Kidney (tissue), 14 donors: ENCODE results near the gene PAXX. TPM values are rescaled to one million over a fixed set of nuclear protein-coding genes. Genes with fewer than 3 reads are reported as not detected.

Experiments used
- DNase-seq, 5 donors: peaks; one replicate each; pipeline ENCODE4 v3.0.0-alpha.2; 2013 to 2020
- FAIRE-seq: peaks from 2 replicates; lab custom pipeline; 2012; peaks lifted over from hg19 to GRCh38; lab: Jason Lieb, UNC
- H3K27ac ChIP-seq, 2 donors: one replicate each; pipeline ENCODE4 v1.7.0; 2013; ENCODE audit warnings: low read depth in 2 of 2, low read length in 2 of 2, inconsistent platforms in 1 of 2
- H3K27me3 ChIP-seq: one replicate; pipeline ENCODE4 v1.7.1; 2013; ENCODE audit warnings: low read length, inconsistent platforms; ENCODE audit not compliant: control insufficient read depth, insufficient read depth
- H3K36me3 ChIP-seq, 3 donors: one replicate each; pipeline versions ENCODE4 v1.7.0 to v1.7.1; 2013; ENCODE audit warnings: low read length in 3 of 3, control low read depth in 1 of 3, inconsistent platforms in 1 of 3; ENCODE audit not compliant: insufficient read depth in 3 of 3, control insufficient read depth in 2 of 3
- H3K4me1 ChIP-seq, 3 donors: one replicate each; pipeline versions ENCODE4 v1.7.0 to v1.7.1; 2013; ENCODE audit warnings: low read length in 3 of 3, inconsistent platforms in 1 of 3, low read depth in 1 of 3; ENCODE audit not compliant: control insufficient read depth in 2 of 3, insufficient read depth in 2 of 3
- H3K4me3 ChIP-seq, 3 donors: one replicate each; pipeline versions ENCODE4 v1.7.0 to v1.8.1; 2013; ENCODE audit warnings: low read length in 3 of 3, control low read depth in 1 of 3, inconsistent platforms in 1 of 3
- H3K9ac ChIP-seq, 3 donors: one replicate each; pipeline versions ENCODE4 v1.7.0 to v1.7.1; 2013; ENCODE audit warnings: low read length in 3 of 3, control low read depth in 1 of 3, inconsistent platforms in 1 of 3
- H3K9me3 ChIP-seq, 3 donors: one replicate each; pipeline versions ENCODE4 v1.7.0 to v1.7.1; 2013; ENCODE audit warnings: low read length in 3 of 3, control low read depth in 1 of 3, inconsistent platforms in 1 of 3; ENCODE audit not compliant: control insufficient read depth in 2 of 3, insufficient read depth in 1 of 3
- intact Hi-C: fragments of 100-400 bp; cut with DNase I; formaldehyde crosslinking; loops from one replicate; pipeline ENCODE4 v1.11.1; 2022
- polyA plus RNA-seq: library from polyadenylated mRNA; stranded (reverse); fragments of 350-450 nt; fragmentation: Illumina TruSeq; extraction: RNeasy Lipid Tissue Mini Kit (QIAGEN cat#74804); gene quantifications from one replicate; pipeline ENCODE4 v1.2.3, GENCODE V29; 2014; ENCODE audit warnings: low read depth, low replicate concordance; ENCODE audit not compliant: insufficient read depth
- total RNA-seq: library from RNA; stranded (reverse); fragmentation: NEBNext Ultra II Directional; extraction: Animal tissue kit (Norgen Biotek cat#: 25700); gene quantifications from one replicate; pipeline ENCODE4 v1.2.1, GENCODE V29; 2021
- TF ChIP-seq, protein P1 (sequence below): IDR thresholded peaks from 3 replicates; pipeline ENCODE4 v1.5.1; 2012; ENCODE audit warnings: mild to moderate bottlenecking, moderate library complexity, borderline replicate concordance; ENCODE audit not compliant: insufficient read depth; ENCODE audit errors: extremely low read depth
- donor health status: control.
- donor health status: control.
- donor health status: control.
- donor health status: control.
- donor health status: control.
- donor health status: DM: yes; HTN: yes; CAD: no.
- donor health status: Normal renal cell carcinoma (clear cell type).

Gene PAXX
- total and polyA plus RNA-seq, 2 donors from 2014 or later: 54.2 to 80.9 TPM

DNA sequence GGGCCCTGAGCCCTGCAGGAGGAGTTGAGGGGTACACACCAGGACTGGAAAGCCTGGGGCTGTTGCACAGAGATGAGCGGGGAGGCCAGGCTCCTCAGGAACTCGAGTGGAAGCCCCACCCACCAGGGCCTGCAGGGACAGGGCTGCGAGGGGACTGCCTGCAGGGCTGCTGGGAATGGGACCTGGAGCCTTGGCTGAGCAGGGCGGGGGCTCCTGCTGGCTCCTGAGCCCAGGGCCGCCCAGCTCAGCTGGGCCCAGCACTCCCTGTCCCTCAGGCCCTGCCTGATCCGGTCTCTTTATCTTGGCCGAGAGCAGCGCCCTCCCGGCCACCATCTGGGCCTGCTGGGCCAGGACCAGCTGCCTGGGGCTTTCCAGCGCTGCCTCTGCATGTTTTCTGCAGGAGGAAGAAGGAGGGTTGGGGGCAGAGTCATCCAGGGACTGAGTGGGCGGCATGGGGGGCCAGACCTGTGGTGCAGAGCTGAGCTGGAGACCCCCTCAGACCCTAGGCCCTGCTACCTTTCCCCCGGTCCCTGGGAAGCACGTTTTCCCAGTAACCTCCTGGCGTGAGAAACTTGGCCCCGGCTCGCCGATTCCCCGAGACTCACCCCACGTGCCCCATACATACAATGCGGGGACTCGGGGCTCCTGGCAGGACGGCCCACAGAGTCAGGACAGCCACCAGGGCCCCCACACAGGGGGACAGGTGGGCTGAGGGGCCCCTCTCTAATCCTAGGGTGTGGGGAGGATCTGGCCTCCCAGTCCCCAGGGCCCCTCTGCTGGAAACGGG is 30.8 kb upstream of the PAXX start:
- Histone ChIP-seq H3K36me3 (no peaks in the 10 kb centered on the region), H3K27ac (no peak overlapping the region), H3K4me1 (peaks cover 0 to 3% (median 0%) of the 10 kb centered on the region in 3 donors), H3K9me3 (no peaks in the 10 kb centered on the region), H3K9ac (no peak overlapping the region), H3K27me3 (no peaks in the 10 kb centered on the region), H3K4me3 (no peak overlapping the region)
- intact Hi-C loops: no loop called here
- TF ChIP-seq, protein P1, sequence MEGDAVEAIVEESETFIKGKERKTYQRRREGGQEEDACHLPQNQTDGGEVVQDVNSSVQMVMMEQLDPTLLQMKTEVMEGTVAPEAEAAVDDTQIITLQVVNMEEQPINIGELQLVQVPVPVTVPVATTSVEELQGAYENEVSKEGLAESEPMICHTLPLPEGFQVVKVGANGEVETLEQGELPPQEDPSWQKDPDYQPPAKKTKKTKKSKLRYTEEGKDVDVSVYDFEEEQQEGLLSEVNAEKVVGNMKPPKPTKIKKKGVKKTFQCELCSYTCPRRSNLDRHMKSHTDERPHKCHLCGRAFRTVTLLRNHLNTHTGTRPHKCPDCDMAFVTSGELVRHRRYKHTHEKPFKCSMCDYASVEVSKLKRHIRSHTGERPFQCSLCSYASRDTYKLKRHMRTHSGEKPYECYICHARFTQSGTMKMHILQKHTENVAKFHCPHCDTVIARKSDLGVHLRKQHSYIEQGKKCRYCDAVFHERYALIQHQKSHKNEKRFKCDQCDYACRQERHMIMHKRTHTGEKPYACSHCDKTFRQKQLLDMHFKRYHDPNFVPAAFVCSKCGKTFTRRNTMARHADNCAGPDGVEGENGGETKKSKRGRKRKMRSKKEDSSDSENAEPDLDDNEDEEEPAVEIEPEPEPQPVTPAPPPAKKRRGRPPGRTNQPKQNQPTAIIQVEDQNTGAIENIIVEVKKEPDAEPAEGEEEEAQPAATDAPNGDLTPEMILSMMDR: no peak
- FAIRE-seq: no peak
- DNase-seq: no peak

DNA sequence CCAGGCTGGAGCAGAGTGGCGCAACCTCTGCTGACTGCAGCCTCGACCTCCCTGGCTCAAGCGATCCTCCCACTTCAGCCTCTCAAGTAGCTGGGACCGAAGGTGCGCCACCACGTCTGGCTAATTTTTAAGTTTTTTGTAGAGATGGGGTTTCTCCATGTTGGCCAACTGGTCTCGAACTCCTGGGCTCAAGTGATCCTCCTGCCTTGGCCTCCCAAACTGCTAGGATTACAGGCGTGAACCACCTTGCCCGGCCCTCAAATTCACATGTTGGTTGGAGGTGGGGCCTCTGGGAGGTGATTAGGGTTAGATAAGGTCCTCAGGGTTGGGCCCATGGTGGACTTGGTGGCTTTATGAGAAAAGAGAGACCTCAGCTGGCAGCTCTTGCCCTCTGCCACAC is 30.1 kb upstream of the PAXX start:
- H3K9ac ChIP-seq: no peak overlapping the region
- H3K9me3 ChIP-seq: no peaks in the 10 kb centered on the region
- no peaks in the 10 kb centered on the region for H3K36me3 ChIP-seq
- peaks cover 0 to 3% (median 0%) of the 10 kb centered on the region in 3 donors for H3K4me1 ChIP-seq
- DNase-seq (no peak), FAIRE-seq (no peak)
- no peak overlapping the region for H3K4me3 ChIP-seq
- no peaks in the 10 kb centered on the region for H3K27me3 ChIP-seq
- intact Hi-C loops: no loop called here
- TF ChIP-seq, protein P1: no peak
- no peak overlapping the region for H3K27ac ChIP-seq

DNA sequence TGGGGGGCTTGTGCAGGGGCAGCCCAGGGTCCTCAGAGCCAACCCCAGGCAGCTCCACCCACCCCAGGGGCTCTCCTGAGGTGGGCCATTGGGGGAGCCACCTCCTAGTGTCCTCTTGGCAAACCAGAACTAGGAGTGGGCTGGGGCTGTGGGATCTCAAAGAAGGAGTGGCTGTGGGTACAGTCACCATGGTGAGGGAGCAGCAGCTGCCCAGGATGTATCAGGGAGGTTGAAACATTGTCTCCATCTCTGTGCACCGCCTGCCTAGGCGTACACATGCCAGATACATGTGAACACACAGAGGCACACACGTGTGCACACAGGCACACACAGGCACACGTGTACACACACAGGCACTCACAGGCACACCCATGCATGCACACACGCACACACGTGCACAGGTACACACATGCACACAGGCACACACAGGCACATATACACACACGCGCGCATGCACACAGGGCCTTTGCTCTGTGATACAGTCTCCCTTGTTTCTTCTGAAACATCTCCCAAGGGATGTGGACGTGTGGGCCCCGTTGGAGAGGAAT is 29.4 kb upstream of the PAXX start:
- TF ChIP-seq, protein P1: no peak
- H3K4me3 ChIP-seq: no peak overlapping the region
- DNase-seq (no peak), FAIRE-seq (no peak)
- H3K4me1 ChIP-seq: peaks cover 0 to 3% (median 0%) of the 10 kb centered on the region in 3 donors
- H3K36me3 ChIP-seq: no peaks in the 10 kb centered on the region
- H3K27ac ChIP-seq: no peak overlapping the region
- no peak overlapping the region for H3K9ac ChIP-seq
- no peaks in the 10 kb centered on the region for H3K27me3 ChIP-seq
- intact Hi-C loops: no loop called here
- no peaks in the 10 kb centered on the region for H3K9me3 ChIP-seq
